HepG2 (cell line): Measurements from ENCODE around the gene XAF1.

Experiments used
- GATAD2A ChIP-seq: IDR thresholded peaks from 2 replicates; pipeline ENCODE4 v1.6.1; 2016
- HNF4A ChIP-seq: sonication (generic); formaldehyde crosslinking; IDR thresholded peaks from 2 replicates; pipeline ENCODE4 v1.4.0; 2020; ENCODE audit warnings: missing genetic modification reagents
- POLR2A ChIP-seq, 2 experiments: IDR thresholded peaks; 2 replicates each; pipeline ENCODE4 v1.6.1; 2011; ENCODE audit warnings: low read depth in 2 of 2, low read length in 2 of 2, mild to moderate bottlenecking in 1 of 2, moderate library complexity in 1 of 2; ENCODE audit not compliant: insufficient read depth in 1 of 2
- SUZ12 ChIP-seq: fragments of 150-350 bp; IDR thresholded peaks from 2 replicates; pipeline ENCODE4 v1.6.1; 2014; ENCODE audit warnings: low read depth, low read length
- TAF1 ChIP-seq: sonication (generic); formaldehyde crosslinking; IDR thresholded peaks from 2 replicates; pipeline ENCODE4 v1.4.0; 2020; ENCODE audit warnings: missing genetic modification reagents
- TF ChIP-seq, protein P1 (sequence below), 2 experiments: sonication (generic) in 1 of 2; formaldehyde crosslinking in 1 of 2; IDR thresholded peaks; 2 replicates each; pipeline versions ENCODE4 v1.4.0 to v1.6.1; 2018 to 2020; ENCODE audit warnings: missing genetic modification reagents in 2 of 2, borderline replicate concordance in 1 of 2, low read depth in 1 of 2, mild to moderate bottlenecking in 1 of 2, missing biosample characterization in 1 of 2
- TF ChIP-seq, protein P2 (sequence below): IDR thresholded peaks from 2 replicates; pipeline ENCODE4 v1.6.1; 2012; ENCODE audit warnings: low read length, improper control_type of control experiment
- TF ChIP-seq, protein P3 (sequence below): conservative IDR thresholded peaks from 2 replicates; pipeline ENCODE4 v1.6.1; 2018; ENCODE audit warnings: missing genetic modification reagents
- TF ChIP-seq, protein P4 (sequence below): sonication (generic); formaldehyde crosslinking; IDR thresholded peaks from 2 replicates; pipeline ENCODE4 v1.5.0; 2020; ENCODE audit warnings: mild to moderate bottlenecking, missing genetic modification reagents, moderate library complexity

DNA sequence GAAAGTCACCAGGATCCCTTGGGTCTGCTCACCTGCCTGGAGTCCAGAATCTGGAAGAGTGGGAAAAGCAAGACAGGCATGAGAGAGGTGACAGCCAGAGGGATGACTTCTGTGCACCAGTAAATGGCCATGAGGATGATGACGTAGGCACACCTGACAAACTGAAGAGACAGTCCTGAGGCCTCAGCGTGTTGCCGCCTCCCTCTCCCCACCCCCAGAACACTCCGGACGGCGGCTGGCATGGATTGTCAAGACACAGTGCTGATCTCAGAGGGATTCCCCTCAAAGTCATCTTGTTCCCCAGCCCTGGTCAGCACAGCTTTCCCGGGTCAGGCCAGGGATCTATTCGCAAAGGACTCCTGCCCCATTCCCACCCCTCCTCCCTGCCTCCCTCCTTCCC is 48.9 kb upstream of the XAF1 start:
- TF ChIP-seq, protein P1, sequence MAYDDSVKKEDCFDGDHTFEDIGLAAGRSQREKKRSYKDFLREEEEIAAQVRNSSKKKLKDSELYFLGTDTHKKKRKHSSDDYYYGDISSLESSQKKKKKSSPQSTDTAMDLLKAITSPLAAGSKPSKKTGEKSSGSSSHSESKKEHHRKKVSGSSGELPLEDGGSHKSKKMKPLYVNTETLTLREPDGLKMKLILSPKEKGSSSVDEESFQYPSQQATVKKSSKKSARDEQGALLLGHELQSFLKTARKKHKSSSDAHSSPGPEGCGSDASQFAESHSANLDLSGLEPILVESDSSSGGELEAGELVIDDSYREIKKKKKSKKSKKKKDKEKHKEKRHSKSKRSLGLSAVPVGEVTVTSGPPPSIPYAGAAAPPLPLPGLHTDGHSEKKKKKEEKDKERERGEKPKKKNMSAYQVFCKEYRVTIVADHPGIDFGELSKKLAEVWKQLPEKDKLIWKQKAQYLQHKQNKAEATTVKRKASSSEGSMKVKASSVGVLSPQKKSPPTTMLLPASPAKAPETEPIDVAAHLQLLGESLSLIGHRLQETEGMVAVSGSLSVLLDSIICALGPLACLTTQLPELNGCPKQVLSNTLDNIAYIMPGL (CRISPR knock-in tag; IDR thresholded peaks at IDR 0.05; ENCODE audit: borderline replicate concordance in 1 of 2, low read depth in 1 of 2) = no peak
- TF ChIP-seq POLR2A (IDR thresholded peaks at IDR 0.05; ENCODE audit: insufficient read depth in 1 of 2, low read depth in 2 of 2, low read length in 2 of 2) (no peak), SUZ12 (no peak), GATAD2A (CRISPR knock-in tag) (no peak), HNF4A (CRISPR knock-in tag) (no peak), TAF1 (CRISPR knock-in tag) (no peak)
- TF ChIP-seq, protein P2, sequence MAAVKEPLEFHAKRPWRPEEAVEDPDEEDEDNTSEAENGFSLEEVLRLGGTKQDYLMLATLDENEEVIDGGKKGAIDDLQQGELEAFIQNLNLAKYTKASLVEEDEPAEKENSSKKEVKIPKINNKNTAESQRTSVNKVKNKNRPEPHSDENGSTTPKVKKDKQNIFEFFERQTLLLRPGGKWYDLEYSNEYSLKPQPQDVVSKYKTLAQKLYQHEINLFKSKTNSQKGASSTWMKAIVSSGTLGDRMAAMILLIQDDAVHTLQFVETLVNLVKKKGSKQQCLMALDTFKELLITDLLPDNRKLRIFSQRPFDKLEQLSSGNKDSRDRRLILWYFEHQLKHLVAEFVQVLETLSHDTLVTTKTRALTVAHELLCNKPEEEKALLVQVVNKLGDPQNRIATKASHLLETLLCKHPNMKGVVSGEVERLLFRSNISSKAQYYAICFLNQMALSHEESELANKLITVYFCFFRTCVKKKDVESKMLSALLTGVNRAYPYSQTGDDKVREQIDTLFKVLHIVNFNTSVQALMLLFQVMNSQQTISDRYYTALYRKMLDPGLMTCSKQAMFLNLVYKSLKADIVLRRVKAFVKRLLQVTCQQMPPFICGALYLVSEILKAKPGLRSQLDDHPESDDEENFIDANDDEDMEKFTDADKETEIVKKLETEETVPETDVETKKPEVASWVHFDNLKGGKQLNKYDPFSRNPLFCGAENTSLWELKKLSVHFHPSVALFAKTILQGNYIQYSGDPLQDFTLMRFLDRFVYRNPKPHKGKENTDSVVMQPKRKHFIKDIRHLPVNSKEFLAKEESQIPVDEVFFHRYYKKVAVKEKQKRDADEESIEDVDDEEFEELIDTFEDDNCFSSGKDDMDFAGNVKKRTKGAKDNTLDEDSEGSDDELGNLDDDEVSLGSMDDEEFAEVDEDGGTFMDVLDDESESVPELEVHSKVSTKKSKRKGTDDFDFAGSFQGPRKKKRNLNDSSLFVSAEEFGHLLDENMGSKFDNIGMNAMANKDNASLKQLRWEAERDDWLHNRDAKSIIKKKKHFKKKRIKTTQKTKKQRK = no peak
- TF ChIP-seq, protein P3, sequence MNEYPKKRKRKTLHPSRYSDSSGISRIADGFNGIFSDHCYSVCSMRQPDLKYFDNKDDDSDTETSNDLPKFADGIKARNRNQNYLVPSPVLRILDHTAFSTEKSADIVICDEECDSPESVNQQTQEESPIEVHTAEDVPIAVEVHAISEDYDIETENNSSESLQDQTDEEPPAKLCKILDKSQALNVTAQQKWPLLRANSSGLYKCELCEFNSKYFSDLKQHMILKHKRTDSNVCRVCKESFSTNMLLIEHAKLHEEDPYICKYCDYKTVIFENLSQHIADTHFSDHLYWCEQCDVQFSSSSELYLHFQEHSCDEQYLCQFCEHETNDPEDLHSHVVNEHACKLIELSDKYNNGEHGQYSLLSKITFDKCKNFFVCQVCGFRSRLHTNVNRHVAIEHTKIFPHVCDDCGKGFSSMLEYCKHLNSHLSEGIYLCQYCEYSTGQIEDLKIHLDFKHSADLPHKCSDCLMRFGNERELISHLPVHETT (CRISPR knock-in tag) = no peak
- TF ChIP-seq, protein P4, sequence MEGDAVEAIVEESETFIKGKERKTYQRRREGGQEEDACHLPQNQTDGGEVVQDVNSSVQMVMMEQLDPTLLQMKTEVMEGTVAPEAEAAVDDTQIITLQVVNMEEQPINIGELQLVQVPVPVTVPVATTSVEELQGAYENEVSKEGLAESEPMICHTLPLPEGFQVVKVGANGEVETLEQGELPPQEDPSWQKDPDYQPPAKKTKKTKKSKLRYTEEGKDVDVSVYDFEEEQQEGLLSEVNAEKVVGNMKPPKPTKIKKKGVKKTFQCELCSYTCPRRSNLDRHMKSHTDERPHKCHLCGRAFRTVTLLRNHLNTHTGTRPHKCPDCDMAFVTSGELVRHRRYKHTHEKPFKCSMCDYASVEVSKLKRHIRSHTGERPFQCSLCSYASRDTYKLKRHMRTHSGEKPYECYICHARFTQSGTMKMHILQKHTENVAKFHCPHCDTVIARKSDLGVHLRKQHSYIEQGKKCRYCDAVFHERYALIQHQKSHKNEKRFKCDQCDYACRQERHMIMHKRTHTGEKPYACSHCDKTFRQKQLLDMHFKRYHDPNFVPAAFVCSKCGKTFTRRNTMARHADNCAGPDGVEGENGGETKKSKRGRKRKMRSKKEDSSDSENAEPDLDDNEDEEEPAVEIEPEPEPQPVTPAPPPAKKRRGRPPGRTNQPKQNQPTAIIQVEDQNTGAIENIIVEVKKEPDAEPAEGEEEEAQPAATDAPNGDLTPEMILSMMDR (CRISPR knock-in tag) = no peak
